SH-SY5Y (cell line): ENCODE data around the gene GHR.
A peak's percentile ranks its signal among the peaks of the same experiment; 100 is the strongest.

Experiments
- GATA2 ChIP-seq: IDR thresholded peaks from 2 replicates; pipeline ENCODE4 v1.6.1; 2011; ENCODE audit warnings: mild to moderate bottlenecking, low read depth, low read length
- GATA3 ChIP-seq: IDR thresholded peaks from 2 replicates; pipeline ENCODE4 v1.6.1; 2011; ENCODE audit warnings: low read depth, mild to moderate bottlenecking, low read length, moderate library complexity

The GHR gene

DNA sequence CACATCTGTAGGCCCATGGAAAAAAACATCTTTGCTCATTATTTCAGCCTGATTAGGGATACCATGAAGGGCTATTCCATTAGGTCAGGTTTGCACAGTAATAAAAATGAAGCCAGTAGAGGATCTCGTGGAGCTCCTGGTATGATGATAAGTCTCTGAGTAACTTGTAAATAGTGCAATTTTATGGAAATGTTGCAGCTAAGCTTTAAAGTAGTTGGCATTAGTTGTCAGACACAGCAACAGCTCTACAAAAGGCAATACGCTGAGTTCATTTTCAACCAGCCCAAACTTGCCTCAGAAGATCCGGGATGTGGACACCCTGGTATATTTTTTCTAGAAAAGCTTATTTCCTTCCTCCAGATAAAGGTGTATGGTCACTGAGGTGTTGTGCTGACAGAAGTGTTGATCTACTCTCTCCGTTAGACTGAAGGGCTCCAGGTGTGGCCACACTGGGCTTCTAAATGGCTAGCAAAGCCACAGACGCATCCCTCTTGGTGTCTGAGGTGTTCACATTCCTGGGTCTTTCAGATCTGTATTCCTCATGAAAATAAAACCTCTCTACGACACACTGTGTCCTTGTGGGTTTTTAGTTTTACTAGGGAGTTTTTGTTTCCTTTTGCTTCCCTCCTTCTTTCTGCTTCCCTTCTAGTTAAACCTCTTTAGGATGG is 141.6 kb downstream of the GHR start:
- TF ChIP-seq GATA2 (no peak), GATA3 (no peak)

- TF ChIP-seq GATA2 = no peak
- no peak for TF ChIP-seq GATA3
These were observed 143.5 kb downstream of the GHR start for GRCh38 chr5:42566652-42567295.

DNA sequence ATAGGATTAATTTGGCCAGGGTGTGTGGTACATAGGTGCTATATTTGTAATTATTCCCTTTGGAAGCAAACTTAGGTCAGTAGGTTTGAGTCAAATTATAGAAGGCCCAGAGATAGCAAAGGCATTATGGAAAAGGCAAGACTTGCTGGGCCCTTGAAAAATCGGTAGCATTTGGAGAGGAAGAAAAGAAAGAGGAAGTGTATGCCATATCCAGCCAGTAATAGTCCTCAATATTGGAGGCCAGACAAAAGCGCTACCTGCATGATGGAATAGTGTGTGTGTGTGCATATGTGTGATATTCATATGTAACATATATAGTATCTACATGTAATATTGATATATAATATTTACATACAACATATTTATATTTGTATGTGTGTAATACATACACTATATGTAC is 146.1 kb downstream of the GHR start:
- no peak for TF ChIP-seq GATA2
- TF ChIP-seq GATA3 = no peak

GRCh38 chr5:42569953-42570548 is 146.8 kb downstream of the GHR start:
- no peak for TF ChIP-seq GATA3
- no peak for TF ChIP-seq GATA2

- no peak for TF ChIP-seq GATA2
- no peak for TF ChIP-seq GATA3
These were observed 148.0 kb downstream of the GHR start for GRCh38 chr5:42570966-42571960.

DNA sequence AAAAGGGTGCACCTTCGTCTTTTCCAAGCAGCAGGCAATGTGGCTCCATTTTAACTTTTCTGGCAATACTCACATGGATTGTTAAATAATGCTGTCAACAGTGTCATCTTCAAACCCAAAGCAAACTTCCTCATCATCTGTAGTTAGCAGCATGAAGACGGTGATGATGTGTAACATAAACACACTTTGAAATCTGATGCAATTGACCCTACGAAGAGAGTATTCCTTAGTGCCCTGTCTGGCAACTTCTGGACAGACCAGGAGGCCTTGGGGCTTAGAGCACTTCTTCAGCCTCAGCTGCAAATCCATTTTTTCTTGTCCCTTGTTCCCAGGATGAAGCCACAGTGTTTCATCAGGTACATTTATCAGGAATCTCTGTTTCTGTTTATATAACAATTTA is 149.1 kb downstream of the GHR start:
- no peak for TF ChIP-seq GATA2
- TF ChIP-seq GATA3 = no peak

GRCh38 chr5:42573386-42573785 is 150.1 kb downstream of the GHR start:
- TF ChIP-seq GATA3 (no peak), GATA2 (no peak)

DNA sequence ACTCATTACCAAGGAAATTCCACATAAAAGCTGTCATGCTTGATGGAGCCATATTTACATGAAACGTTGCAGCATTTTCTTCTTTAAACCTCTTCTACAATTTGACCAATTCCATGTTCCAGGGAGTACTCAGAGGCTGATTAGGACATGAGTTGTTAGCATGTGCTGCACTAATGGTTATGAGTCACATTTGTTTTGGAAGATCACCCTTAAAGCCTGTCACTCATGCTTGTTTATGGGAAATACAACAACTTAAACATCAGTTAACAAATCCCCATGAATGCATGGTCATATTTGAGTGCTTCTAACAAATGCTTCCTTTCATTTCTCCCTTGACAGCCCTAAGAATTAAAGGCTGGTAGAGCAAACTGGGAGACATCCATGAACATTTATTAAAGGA is 156.1 kb downstream of the GHR start:
- no peak for TF ChIP-seq GATA2
- TF ChIP-seq GATA3 = no peak

DNA sequence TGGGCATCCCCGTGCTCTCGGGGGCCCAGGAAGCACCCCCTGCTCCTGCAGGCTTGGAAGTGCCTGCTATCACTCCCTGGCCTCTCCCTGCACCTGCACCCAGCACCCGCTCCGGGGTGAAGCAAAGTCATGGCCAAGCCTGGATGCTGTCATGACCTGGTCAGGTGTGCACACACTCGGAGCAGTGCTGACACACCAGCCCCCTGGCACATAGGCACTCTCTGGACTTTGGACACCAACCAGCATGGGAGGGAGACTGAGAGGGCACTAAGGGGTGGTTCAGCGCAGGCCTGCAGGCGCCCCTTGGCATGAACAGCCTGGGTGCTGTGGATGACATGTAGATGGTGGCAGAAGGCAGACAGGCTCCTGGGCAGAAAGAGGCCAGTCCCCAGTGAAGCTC is 158.6 kb downstream of the GHR start:
- TF ChIP-seq GATA3 (no peak), GATA2 (no peak)

- TF ChIP-seq GATA2 (no peak), GATA3 (no peak)
These were observed 159.5 kb downstream of the GHR start for GRCh38 chr5:42582723-42583122.

GRCh38 chr5:42583322-42583721 is 160.1 kb downstream of the GHR start:
- TF ChIP-seq GATA3 (0 out of 2 replicates have a peak, but pooled peaks have one; percentile 19), GATA2 (peak; percentile 73)

DNA sequence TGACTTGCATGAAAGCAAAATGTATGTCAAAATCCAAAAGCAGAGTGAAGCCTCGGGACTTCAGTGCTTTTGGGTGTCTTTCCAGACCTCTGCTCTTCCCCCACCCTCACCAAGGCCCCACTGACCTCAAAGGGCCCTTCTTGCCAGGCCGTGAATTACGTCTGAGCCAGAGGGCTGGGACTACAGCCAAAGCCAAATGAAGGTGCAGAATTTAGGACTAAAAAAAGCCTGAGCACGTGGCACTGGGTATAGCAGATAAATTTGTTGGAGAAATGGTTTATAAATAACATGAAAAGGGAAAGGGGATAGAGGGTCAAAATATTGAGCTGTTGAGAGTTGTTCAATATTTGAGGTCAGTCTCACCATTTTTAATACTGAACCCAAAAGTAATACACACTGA is 163.4 kb downstream of the GHR start:
- TF ChIP-seq GATA3 (no peak), GATA2 (no peak)

GRCh38 chr5:42587096-42587723 is 164.0 kb downstream of the GHR start:
- TF ChIP-seq GATA3 (no peak), GATA2 (no peak)

- TF ChIP-seq GATA3 (no peak), GATA2 (no peak)
These were observed 167.3 kb downstream of the GHR start for GRCh38 chr5:42590566-42590965.

DNA sequence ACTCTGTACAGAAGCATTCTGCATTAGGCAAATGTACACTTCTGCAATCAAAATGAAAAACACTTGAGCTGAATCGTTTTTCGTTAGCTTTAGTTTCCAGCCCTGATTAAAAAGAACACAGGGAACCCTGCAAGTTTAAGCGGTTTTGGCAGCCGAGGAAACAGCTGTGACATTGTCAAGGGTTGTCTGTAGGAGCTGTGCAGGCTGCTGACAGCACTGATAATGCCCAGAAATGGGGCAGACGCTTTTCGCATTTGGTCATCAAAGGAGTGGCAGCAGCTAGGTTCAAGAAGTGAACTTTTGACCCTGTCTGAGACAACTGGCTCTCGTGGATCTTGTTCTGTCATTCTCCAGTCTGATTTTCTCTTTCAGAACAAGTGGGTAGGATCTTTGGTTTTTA is 167.8 kb downstream of the GHR start:
- no peak for TF ChIP-seq GATA2
- no peak for TF ChIP-seq GATA3
